ENCODE results near the gene TBC1D1.
"Not testable (repeated sequence)": the region's sequence is repeated elsewhere in the genome, so short reads cannot be mapped to it uniquely, and the experiment has no call there.

Gene TBC1D1

DNA sequence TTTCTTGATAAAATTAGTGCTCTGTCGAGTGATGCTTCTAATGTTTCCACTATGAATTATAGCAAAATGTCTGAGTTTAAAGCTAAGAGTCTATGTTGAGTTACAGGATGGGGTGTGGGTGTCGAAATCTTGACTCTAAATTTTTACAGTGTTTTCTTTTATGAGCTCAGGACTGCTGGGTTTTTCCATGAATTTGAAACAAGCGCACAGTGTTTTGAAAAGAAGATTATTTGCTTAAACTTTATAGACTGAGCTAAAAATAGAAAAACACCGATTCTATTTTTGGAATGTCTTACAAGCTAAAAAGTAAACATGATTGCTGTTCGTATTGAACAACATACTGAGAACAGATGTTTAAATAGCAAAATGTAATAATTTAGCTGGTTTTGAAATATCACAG is 76.9 kb downstream of the TBC1D1 start:
- DNase-seq = no peak

DNA sequence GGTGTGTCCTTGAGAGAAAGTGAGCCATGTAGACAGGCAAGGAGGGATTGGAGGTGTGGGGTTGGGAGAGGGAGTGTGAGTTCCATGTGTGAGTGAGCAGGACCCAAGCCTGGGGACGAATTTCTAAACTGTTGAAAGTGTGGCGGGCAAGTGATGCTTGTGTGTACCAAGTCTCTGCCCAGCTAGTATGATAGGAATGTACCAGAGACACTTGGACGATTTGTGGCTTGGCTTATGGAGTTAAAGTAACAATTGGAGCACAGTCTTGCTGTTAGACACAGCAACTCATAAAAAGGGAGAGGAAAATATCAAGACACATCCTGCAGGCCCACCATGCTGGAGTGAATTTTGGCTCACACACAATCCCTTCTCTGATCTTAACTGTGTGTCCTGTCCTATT is 77.9 kb downstream of the TBC1D1 start:
- DNase-seq = no peak

DNA sequence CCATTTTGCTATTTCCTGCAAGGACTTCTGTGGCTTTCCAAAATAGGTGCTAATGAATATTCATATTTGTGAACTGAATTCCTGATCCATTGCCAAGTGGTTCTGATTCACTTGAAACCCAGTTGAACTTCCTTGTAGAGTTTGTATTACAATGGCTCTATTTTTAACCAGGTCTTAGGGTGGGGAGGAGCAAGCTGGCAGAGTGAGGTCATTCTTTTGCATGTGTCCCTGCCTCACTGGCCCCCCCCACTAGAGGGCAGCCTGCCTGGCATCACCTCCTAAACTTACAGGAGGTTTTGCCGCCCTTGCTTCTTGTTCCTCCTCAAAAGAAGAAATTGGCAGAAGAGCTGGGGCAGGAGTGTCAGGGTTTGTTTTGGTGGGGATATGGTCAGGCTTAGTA is 79.8 kb downstream of the TBC1D1 start:
- peak; percentile 27 for DNase-seq

DNA sequence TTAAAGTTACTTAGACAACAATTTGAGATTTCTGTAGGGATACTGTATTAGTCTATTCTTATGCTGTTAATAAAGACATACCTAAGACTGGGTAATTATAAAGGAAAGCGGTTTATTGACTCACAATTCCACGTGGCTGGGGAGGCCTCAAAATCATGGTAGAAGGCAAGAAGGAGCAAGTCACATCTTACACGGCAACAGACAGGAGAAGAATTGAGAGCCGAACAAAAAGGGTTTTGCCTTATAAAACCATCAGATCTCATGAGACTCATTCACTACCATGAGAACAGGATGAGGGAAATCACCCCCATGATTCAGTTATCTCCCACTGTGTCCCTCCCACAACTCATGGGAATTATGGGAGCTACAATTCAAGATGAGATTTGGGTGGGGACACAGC is 80.3 kb downstream of the TBC1D1 start:
- no peak for DNase-seq

DNA sequence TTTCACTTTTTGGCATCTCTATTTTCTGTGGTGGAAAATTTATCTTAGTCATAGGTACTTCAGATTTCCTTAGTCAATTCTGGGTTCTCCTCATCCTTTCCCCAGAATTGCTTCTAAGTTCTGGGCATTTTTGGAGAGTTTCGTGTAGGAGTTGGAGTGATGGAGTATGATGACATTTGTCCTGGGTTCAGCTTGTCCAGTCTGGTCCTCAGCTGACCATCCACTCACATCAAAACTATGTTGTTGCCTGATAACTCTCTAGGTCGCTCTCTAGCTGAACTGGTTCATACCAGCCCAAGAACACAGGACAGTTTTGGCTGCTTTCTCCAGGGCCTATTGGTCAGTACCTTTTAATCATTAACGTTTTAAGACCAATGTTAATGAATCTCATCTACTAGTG is 82.6 kb downstream of the TBC1D1 start:
- no peak for DNase-seq

DNA sequence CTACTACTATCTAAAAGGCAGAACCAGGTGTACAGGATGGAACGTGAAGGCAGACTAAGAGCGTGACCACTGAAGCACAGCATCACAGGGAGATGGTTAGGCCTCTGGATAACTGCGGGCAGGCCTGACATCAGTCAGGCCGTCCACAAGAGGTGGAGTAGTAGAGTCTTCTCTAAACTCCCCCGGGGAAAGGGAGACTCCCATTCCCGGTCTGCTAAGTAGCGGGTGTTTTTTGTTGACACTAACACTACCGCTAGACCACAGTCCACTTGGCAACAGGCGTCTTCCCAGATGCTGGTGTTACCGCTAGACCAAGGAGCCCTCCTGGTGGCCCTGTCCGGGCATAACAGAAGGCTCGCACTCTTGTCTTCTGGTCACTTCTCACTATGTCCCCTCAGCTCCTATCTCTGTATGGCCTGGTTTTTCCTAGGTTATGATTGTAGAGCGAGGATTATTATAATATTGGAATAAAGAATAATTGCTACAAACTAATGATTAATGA is 84.5 kb downstream of the TBC1D1 start:
- not testable (repeated sequence) for DNase-seq

DNA sequence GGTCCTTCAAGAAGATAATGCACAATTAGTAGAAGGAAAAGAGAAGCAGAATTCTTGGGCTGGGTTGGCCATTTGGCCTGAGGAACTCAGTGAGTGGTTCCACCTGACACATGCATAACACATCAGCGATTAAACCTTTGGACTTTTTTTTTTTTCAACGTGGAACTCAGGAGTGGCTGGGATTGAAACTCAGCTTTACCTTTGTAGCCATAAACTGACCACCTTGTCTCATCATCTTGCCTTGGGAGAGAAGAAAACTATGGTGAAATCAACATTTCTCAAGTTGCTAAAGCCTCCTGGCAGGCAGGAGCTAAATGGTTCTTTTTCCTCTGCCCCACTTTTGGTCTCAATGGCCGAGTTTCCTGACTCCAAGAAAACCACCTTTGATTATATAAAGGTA is 85.6 kb downstream of the TBC1D1 start:
- DNase-seq = no peak

DNA sequence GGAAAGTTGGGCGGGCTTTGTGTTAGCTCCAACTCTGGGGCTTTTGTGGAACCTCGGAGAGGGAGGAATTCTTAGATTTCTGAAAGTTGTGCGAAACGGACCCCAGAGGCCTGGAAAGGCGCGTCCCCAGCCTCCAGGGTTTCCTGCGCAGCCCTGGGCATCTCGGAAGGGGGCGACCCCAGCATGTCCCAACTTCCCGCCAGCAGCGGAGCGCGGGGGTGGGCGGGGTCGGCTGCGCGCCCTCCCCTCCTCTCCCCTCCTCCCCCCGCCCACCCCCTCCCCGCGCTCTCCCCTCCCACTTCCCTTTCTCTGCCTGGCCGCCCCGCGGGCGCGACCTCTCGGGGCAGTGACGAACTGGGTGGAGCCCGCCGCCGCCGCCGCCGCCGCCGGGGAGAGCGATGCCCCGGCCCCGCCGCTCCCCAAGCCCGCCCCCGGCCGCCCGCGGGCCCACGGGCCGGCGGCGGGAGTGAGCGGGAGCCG is 86.1 kb downstream of the TBC1D1 start:
- peak; percentile 51 for DNase-seq

DNA sequence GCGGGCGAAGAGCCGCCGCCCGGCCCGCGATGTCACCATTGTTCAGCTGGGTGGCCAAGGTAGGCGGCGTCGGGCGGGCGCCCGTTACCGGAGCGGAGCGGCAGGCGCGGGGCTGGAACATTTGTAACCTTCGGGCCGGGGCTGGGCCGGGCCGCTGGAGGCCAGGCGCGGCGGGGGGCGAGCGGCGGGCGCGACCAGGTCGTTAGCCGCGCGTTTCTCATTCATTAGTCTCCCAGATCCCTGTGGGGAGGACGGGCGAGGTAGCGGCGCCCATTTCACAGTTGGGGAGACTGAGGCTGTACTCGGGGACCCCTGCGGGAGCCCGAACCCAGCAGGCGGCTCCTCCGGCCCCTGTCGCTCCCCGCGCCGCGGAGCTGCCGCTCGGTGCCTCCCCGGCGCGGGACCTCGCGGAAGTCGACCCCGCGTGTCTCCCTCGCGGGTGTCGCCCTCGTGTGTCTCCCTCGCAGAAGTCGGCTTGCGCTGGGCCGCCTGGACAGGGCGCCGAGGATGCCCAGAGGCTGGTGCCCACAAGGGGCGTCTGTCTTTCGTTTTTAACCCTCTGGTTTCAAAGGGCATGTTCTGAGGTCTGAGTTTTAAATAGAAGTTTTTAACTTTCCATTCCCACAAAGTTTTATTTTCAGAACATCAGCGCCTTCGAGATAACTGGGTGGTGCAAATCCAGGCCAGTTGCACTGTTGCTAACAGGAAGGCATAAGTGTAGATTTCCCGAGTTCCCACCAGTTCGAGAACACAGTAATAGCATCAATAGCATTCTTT is 86.8 kb downstream of the TBC1D1 start:
- DNase-seq = peak; percentile 36

DNA sequence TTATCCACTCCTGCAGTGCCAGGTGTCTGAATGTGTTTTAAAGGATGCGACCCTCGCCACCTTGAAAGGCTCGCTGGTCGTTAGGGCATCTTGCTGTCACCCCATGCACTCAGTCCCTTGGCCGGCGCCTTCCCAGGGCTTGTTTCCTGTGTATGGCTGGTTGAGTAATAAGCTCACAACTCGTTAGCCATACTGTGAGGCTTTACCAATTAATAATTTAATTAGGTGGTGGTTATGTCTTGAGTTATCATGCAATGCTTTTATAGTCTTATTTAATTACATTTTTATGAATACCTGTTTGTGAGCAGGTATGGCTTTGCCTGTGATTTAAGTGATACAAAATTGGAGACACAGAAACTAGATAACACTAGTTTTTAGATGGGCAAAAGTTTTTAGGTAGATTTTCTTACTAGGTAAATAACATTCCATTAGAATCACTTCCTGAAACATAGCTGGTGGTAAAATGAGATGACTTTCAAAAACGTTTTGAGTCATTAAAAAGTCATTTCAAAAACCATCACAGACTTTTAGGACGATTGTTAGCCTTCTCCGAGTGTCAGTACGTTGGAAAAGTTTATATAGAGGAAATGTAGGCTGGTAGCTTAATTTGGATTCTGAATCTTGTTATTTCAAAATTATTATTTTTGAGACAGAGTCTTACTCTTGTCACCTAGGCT is 87.5 kb downstream of the TBC1D1 start:
- peak; percentile 10 for DNase-seq

DNA sequence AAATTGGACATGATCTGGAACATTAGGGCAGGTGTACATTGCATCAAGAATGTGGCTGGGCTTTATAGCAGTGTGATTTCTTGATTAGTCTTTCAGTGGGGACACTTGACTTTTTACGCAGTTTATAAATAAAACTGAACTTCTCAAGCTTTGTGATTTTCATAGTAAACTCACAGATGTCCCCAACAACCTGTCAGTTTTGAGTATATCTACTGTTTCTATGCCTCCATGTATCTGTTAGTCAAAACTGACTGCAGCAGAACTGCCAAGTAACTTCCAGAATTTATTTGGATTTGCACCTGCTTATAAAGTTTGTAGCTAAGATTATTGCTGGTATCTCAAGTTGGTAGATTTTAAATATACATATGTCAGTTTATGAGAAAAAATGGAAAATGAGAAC is 89.4 kb downstream of the TBC1D1 start:
- DNase-seq = no peak

DNA sequence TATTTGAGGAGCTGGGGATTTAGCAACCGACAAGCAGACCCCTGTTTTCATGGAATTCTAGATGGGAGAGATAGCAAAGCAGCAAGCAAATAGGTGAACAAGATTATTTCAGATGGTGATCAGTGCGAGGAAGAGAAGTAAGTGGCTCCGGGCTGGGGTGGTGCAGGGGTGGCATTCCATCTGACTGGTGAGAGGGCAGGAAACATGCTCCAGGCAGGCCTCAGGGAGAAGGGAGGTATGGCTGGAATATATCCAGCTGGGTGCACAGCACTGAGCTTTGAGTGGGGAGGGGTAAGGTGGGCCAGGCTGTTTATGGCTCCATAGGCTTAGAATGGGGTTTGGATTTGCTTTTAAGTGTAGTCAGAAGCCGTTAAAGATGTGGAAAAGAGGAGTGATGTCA is 90.5 kb downstream of the TBC1D1 start:
- no peak for DNase-seq

DNA sequence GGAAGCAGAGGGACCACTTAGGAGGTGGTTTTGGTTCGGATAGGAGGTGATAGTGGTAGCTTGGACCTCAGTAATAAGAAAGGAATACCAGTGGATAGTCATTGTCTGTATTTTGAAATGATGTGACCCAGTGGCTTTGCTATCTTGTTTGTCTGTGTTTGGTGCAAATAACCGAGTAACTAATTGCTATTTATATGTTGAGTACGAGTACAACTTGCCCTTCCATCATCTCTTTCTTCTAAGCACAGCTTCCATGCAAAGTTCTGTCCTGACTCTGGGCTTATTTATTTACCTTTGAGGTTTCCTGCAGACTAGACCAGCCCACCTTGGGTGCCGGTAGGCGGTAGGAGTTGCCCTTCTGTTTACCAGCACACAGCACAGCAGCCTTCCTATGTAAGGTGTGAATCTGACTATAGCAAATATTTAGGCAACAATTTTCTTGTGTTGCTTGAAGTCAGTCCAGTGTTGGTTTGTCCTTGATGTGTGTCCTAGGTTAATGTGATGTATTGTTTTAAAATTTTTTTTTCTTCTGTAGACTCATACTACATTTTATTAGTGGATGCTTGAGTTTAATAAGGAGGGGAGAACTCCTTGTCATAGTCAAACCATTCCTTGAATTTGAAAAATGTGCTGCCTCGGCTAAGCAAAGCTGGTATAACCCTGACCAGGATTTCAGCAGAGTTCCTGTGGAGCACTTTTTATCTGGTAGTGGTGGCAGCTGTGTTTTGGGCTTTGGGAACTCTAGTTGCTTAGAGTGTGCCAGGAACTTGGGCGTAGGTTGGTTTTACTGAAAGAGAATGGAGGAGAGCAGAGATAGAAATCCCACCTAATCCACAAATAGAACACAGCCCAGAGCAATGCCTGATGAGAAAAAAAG is 91.2 kb downstream of the TBC1D1 start:
- DNase-seq = no peak

DNA sequence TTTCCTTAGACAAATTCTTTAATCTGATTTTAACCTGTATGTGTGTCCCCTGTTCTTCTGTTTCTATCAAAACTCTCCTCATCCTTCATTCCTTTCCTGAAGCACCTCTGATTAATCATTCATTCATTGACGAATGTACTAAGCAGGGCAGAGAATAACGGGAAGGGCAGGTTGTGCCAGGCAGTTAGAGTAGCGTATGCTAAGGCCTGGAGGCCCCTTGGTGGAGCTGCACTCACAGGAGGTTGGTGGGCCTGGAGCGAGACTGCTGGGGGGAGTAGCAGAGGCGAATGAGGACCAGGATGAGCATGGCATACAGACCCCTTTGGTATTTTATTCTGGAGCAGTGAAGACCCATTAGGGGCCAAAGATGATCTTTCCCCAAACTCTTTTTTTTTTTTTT is 91.9 kb downstream of the TBC1D1 start:
- DNase-seq = no peak

DNA sequence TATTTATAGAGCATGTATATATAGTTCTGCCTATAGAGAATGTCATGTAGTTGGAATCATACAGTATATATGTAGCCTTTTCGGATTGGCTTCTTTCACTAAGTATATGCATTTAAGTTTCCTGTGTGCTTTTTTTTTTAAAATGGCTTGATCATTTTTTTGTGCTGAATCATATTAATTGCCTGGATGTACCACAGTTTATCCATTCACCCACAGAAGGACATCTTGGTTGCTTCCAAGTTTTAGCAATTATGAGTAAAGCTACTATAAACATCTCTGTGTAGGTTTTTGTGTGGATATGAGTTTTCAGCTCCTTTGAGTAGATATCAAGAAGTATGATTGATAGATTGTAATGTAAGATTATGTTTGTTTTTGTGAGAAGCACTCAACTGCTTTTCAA is 93.1 kb downstream of the TBC1D1 start:
- no peak for DNase-seq

DNA sequence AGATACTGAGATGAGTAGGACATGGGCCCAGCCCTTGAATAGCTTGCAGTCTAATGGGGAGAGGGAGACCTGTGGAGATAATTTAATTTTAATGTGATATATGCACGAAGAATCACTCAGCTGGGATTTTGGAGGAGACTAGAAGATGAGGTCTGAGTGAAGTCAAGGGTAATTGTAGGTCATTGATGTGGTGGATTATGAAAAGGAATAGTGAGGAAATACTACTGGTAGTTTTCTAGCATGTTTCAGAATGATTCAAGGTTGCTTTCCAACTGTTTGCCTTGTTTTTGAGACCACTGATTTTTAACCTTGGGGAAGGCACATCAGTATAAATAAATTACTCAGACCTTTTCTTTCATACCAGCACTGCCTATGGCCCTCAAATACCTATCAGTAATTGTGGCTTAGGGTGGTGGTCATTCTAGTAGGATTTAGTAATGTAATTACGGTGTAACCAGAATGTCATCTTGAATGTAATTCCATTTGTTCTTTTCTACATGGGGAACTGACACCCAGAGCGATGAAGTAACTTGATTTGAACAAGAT is 94.9 kb downstream of the TBC1D1 start:
- DNase-seq = no peak

DNA sequence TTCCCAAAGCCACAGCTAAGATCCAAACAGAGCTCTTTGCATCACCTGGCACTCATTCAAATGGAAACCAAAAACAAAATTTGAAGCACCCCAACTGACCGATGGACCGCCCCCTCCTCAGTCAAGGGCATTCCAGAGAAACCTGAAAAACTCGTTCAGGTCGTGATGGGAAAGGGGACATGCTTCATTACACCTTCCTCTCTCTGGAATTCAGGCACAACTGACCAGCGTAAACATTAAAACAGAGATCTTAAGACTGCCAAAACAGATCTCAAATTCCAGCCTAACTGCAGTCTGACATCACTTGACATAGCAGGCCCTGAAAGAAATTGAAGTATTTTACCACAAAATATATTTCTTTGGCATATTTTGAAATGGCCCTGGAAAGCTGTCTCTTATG is 97.8 kb downstream of the TBC1D1 start:
- DNase-seq = no peak

DNA sequence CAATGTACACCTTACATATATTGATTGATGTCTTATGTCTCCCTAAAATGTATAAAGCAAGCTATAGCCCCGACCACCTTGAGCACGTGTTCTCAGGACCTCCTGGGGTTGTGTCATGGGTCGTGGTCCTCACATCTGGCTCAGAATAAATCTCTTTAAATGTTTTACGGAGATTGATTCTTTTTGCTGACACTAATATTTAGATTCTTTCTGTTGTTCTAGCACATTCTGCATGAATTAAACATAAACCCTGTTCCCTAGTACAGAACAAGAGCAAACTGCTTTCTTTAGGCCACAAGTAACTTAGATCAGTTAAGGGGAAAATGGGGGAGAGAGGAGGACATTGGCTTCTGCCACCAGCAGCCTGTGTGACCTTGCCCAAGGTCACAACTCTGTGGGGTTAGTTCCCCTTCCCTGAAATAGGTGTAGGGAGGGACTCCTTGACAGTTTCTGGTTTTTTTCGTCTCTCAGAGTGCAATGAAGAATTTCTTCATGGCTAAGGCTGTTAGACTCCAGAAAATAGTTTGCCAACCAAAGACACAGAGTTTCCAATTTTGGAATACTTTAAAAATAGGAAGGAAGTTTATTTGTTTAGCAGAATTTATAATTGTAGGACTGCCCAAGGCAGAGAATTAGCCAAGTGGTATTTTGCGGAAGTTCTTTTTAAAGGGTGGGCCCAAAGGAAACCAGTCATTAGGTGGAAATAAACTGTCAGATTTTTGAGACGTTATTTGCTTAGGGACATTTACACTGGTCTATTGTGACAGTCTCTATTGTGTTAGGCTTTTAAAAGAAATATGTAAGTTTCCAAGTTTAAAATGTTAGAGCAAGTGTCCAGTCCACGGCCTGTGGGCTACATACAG is 98.7 kb downstream of the TBC1D1 start:
- peak; percentile 84 for DNase-seq

DNA sequence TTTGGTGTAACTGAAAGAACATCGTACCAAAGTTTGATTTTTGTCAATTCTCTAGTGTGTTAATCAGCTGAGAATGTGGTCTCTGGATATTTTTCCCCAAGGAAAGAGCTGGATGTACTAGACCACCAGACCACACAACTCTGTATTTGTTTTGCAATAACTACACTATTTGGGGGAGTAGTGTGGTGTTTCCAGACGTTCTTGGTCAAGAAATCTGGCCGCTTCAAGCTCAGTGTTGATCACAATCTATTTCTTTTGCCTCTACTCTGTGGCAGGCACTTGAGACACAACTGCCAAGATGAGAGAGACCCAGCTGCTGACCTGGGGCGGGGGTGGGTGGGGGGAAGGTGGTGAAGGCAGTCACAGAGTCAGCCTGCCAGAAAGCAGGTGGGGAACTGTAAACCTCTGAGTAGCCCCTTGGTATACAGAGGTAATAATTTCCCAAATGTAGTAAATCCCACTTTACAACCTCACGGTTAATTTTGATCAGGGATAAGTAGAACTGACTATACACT is 99.9 kb downstream of the TBC1D1 start:
- DNase-seq = peak; percentile 19

DNA sequence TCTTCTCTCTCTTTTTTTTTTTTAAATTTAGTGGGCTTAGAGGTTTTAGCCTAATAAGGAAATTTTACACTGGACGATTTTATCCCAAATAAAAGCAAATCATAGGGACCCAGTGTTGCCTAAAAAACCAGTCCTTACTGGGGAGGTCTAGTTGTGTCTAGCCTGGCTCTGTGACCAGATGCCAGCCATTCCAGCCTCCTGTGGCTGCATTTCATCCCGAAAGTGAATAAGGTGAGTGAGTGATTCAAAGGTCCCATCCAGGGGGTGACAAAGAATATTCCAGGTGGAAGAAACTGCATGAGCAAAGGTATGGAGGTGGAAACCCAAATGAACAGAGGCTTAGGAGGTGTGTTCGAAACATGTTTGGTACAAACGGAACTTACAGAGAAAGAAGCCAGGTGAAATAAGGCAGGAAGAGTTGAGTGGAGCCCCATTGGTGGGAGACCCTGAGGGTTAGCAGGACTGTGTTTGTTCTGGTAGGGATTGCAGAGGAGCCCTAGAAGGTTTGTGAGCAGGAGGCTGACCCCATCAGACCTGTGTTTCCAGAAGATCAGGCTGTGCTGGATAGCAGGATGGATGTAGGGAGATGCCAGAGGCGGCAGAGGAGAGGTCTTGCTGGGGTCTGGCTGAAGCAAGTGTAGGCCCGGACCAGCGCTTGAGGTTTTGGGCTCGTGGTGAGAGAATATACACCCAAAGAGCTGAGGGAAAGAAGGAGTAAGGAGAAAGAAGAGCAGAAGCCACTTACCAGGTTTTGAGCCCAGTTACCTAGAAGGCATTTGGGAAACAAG is 100.9 kb downstream of the TBC1D1 start:
- DNase-seq = no peak

DNA sequence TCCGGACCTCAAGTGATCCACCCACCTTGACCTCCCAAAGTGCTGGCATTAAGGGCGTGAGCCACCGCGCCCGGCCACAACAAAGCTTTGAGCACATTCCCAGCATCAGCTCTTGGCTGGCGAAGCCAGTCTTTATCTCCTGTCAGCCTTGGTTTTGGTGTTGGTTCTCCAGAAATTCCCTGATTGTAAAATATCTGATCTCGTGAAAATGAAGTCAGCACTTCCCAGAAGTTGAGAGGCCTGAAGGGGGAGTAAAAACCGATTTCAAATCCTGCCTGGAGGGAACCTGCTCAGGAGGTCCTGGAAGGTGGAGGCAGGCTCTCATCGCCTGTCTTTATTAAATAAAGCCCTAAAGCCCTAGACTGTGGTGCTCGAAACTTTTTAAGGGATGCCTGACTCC is 102.9 kb downstream of the TBC1D1 start:
- DNase-seq = no peak
